Skeletal muscle tissue (tissue), 4 donors: ENCODE measurements around the gene LUC7L. TPM values are rescaled to one million over a fixed set of nuclear protein-coding genes. Genes with fewer than 3 reads are reported as not detected.
"Not testable (repeated sequence)": the region's sequence is repeated elsewhere in the genome, so short reads cannot be mapped to it uniquely, and the experiment has no call there.

ENCODE experiments used
- H3K27ac ChIP-seq: one replicate; pipeline ENCODE4 v1.7.0; 2013; ENCODE audit warnings: mild to moderate bottlenecking, low read depth, low read length, inconsistent platforms
- H3K27me3 ChIP-seq, 3 donors: one replicate each; pipeline ENCODE4 v1.7.0; 2013; ENCODE audit warnings: low read length in 3 of 3; ENCODE audit not compliant: control insufficient read depth in 3 of 3, insufficient read depth in 3 of 3
- H3K36me3 ChIP-seq, 3 donors: one replicate each; pipeline ENCODE4 v1.7.0; 2013; ENCODE audit warnings: low read length in 3 of 3; ENCODE audit not compliant: control insufficient read depth in 3 of 3, insufficient read depth in 3 of 3
- H3K4me1 ChIP-seq, 3 donors: one replicate each; pipeline ENCODE4 v1.7.0; 2013; ENCODE audit warnings: low read length in 3 of 3, mild to moderate bottlenecking in 3 of 3; ENCODE audit not compliant: control insufficient read depth in 3 of 3, insufficient read depth in 3 of 3
- H3K4me3 ChIP-seq, 3 donors: one replicate each; pipeline ENCODE4 v1.7.0; 2013; ENCODE audit warnings: low read length in 3 of 3
- H3K9ac ChIP-seq, 3 donors: one replicate each; pipeline ENCODE4 v1.7.0; 2013; ENCODE audit warnings: low read length in 3 of 3, mild to moderate bottlenecking in 3 of 3, moderate library complexity in 2 of 3, low read depth in 1 of 3
- H3K9me3 ChIP-seq, 3 donors: one replicate each; pipeline ENCODE4 v1.7.0; 2013; ENCODE audit warnings: low read length in 3 of 3; ENCODE audit not compliant: control insufficient read depth in 3 of 3
- total RNA-seq: library from RNA; depleted of rRNA; stranded (reverse); fragments of >200 nt; gene quantifications from one replicate; pipeline ENCODE4 v1.2.3, GENCODE V29; 2014
- donor health status: Osteomylitis.

The LUC7L gene
- total RNA-seq, 1 donor from 2014 or later = 38.1 TPM

DNA sequence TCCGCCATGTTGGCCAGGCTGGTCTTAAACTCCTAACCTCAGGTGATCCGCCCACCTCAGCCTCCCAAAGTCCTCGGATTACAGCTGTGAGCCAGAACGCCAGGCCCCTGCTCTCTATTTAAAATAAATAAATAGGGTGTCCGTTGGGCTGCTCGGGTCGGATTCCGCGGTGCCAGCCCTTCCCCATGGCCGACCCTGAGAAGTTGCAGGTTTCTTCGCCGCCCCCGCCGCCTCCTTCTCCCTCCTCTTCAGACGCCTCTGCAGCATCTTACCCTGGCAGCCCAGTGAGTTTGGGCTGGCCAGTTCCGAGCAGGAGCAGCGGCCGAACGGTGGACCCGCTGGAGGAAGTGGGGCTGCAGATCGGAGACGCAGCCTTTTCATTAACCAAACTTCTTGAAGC lies 1.7 kb upstream of the LUC7L start:
- Histone ChIP-seq H3K9me3 (no peaks in the 10 kb centered on the region), H3K27me3 (no peaks in the 10 kb centered on the region), H3K36me3 (peaks cover 9 to 19% (median 11%) of the 10 kb centered on the region in 3 donors), H3K4me1 (peaks cover 17 to 31% (median 28%) of the 10 kb centered on the region in 3 donors), H3K4me3 (no peak overlapping the region), H3K9ac (no peak overlapping the region), H3K27ac (no peak overlapping the region)

DNA sequence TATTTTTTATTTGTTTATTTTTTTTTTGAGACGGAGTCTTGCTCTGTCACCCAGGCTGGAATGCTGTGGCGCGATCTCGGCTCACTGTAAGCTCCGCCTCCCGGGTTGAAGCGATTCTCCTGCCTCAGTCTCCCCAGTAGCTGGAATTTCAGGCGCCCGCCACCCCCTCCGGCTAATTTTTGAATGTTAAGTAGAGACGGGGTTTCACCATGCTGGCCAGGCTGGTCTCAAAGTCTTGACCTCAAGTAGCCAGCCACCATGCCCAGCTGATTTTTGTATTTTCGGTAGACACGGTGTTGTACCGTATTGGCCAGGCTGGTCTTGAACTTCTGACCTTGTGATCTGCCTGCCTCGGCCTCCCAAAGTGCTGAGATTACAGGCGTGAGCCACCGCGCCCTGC lies 1.1 kb upstream of the LUC7L start:
- Histone ChIP-seq H3K36me3 (peaks cover 13 to 23% (median 14%) of the 10 kb centered on the region in 3 donors), H3K4me1 (peaks cover 14 to 29% (median 23%) of the 10 kb centered on the region in 3 donors)
- not testable (repeated sequence) for H3K9me3 ChIP-seq, H3K27ac ChIP-seq, H3K9ac ChIP-seq, H3K4me3 ChIP-seq, H3K27me3 ChIP-seq

GRCh38 chr16:229731-230281 lies 557 bp upstream of the LUC7L start:
- Histone ChIP-seq H3K36me3 (peaks cover 14 to 27% (median 18%) of the 10 kb centered on the region in 3 donors), H3K4me1 (peaks cover 12 to 25% (median 20%) of the 10 kb centered on the region in 3 donors), H3K9me3 (no peaks in the 10 kb centered on the region), H3K4me3 (peak overlapping the region; percentile 77 to 96 (median 90)), H3K27ac (peak overlapping the region; percentile 94), H3K27me3 (no peaks in the 10 kb centered on the region), H3K9ac (peak overlapping the region; percentile 95 to 97 (median 96))

DNA sequence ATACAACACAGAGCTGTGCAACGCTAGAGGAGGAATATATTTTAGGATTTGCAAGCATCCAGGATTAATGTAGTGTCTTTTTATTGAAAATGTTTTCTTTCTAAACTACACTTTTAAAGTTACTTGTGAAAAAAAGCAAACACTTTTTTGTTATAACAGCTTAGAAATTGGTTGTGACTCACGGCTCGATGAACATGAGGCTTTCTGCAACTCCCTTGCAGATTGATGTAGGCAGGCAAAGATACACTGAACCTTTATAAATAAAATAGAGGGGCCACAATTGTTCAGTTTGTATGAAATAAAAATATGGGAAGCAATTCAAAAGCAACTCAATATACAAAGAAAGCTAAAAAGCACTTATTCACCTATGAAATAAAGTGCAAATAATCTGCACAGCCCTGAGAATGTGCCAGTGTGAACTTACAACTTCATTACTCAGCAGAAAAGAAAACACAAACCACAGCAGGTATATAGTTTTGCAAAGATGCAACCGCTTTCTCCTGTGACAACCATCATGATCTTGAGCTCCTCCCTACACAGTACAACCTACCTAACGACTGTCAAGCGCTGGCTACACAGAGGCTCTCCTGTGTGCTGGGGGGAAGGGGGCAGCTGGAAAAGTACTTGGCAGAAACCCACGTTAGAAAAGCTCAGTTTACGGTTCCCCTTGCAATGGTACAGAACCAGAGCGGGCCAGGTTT lies 948 bp downstream of the LUC7L start:
- Histone ChIP-seq H3K9ac (peak overlapping the region; percentile 95 to 97 (median 96)), H3K27me3 (no peaks in the 10 kb centered on the region), H3K9me3 (no peaks in the 10 kb centered on the region), H3K4me1 (peaks cover 12 to 20% (median 17%) of the 10 kb centered on the region in 3 donors), H3K4me3 (peak overlapping the region; percentile 77 to 96 (median 90)), H3K27ac (peak overlapping the region; percentile 94), H3K36me3 (peaks cover 17 to 37% (median 27%) of the 10 kb centered on the region in 3 donors)

- no peaks in the 10 kb centered on the region for H3K4me1 ChIP-seq
- H3K36me3 ChIP-seq = peaks cover 25 to 54% (median 47%) of the 10 kb centered on the region in 3 donors
- H3K27me3 ChIP-seq = no peaks in the 10 kb centered on the region
- no peaks in the 10 kb centered on the region for H3K9me3 ChIP-seq
- H3K9ac ChIP-seq = no peak overlapping the region
- no peak overlapping the region for H3K27ac ChIP-seq
- H3K4me3 ChIP-seq = no peak overlapping the region
Observed at GRCh38 chr16:220021-220420, 9.2 kb downstream of the LUC7L start.

- Histone ChIP-seq H3K27ac (peak overlapping the region; percentile 5), H3K9ac (no peak overlapping the region), H3K4me1 (peaks cover 0 to 10% (median 8%) of the 10 kb centered on the region in 3 donors), H3K36me3 (peaks cover 26 to 40% (median 38%) of the 10 kb centered on the region in 3 donors), H3K9me3 (no peaks in the 10 kb centered on the region), H3K4me3 (no peak overlapping the region), H3K27me3 (no peaks in the 10 kb centered on the region)
Observed at GRCh38 chr16:212999-213398, 16.2 kb downstream of the LUC7L start.

- H3K9ac ChIP-seq, H3K27ac ChIP-seq, H3K4me1 ChIP-seq, H3K27me3 ChIP-seq, H3K4me3 ChIP-seq, H3K9me3 ChIP-seq: not testable (repeated sequence)
- H3K36me3 ChIP-seq = peaks cover 25 to 43% (median 42%) of the 10 kb centered on the region in 3 donors
Observed at GRCh38 chr16:211631-212180, 17.5 kb downstream of the LUC7L start.

GRCh38 chr16:209359-209758 lies 19.9 kb downstream of the LUC7L start:
- not testable (repeated sequence) for H3K4me1 ChIP-seq, H3K4me3 ChIP-seq, H3K27me3 ChIP-seq, H3K9me3 ChIP-seq, H3K9ac ChIP-seq
- Histone ChIP-seq H3K27ac (peak overlapping the region; percentile 32), H3K36me3 (peaks cover 26 to 53% (median 49%) of the 10 kb centered on the region in 3 donors)

DNA sequence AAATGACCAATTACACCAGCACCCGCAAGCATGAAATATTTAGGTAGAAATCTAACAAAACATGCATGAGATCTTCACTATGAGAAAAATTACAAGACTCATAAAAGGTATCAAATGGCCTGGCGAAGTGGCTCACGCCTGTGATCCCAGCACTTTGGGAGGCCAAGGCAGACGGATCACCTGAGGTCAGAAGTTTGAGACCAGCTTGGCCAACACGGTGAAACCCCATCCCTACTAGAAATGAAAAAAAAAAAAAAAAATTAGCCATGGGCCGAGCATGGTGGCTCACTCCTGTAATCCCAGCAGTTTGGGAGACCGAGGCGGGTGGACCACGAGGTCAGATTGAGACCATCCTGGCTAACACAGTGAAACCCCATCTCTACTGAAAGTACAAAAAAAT lies 25.2 kb downstream of the LUC7L start:
- H3K4me1 ChIP-seq, H3K9me3 ChIP-seq, H3K4me3 ChIP-seq, H3K27ac ChIP-seq, H3K9ac ChIP-seq, H3K27me3 ChIP-seq: not testable (repeated sequence)
- H3K36me3 ChIP-seq = peaks cover 30 to 55% (median 55%) of the 10 kb centered on the region in 3 donors

DNA sequence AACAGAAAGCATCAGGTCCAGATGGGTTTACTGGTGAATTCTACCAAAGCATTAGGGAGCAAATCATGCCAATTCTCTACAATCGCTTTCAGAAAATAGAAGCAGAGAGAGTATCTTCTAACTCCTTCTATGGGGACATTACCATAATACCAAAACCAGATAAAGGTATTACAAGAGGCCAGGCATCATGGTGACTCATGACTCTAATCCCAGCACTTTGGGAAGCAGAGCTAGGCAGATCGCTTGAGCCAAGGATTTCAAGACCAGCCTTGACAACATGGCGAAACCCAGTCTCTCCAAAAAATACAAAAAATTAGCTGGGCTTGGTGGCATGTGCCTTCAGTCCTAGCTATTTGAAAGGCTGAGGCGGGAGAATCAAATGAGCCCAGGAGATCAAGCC lies 26.0 kb downstream of the LUC7L start:
- H3K36me3 ChIP-seq = peaks cover 36 to 59% (median 56%) of the 10 kb centered on the region in 3 donors
- no peaks in the 10 kb centered on the region for H3K9me3 ChIP-seq
- H3K27me3 ChIP-seq = no peaks in the 10 kb centered on the region
- H3K4me1 ChIP-seq = no peaks in the 10 kb centered on the region
- H3K4me3 ChIP-seq = no peak overlapping the region
- H3K9ac ChIP-seq = no peak overlapping the region
- H3K27ac ChIP-seq = no peak overlapping the region
